Uterus (tissue), 4 donors: ENCODE results near the gene FETUB. TPM values are rescaled to one million over a fixed set of nuclear protein-coding genes. Genes with fewer than 3 reads are reported as not detected.

Source experiments
- DNase-seq, 2 donors: peaks; one replicate each; pipeline ENCODE4 v3.0.0-alpha.2; 2019 to 2020
- H3K27ac ChIP-seq, 2 donors: fragments of 200-600 bp; sonication (generic); 1 replicate in 1 of 2; 2 replicates in 1 of 2; pipeline ENCODE4 v1.5.1; 2016 to 2018
- H3K27me3 ChIP-seq, 2 donors: fragments of 200-600 bp; sonication (generic); one replicate each; pipeline ENCODE4 v1.5.1; 2018 to 2019; ENCODE audit warnings: control low read depth in 1 of 2
- H3K36me3 ChIP-seq, 2 donors: fragments of 200-600 bp; sonication (generic); one replicate each; pipeline ENCODE4 v1.5.1; 2019; ENCODE audit warnings: control low read depth in 1 of 2
- H3K4me1 ChIP-seq, 2 donors: fragments of 200-600 bp; sonication (generic); one replicate each; pipeline ENCODE4 v1.5.1; 2018 to 2019; ENCODE audit warnings: control low read depth in 1 of 2
- H3K4me3 ChIP-seq, 2 donors: fragments of 200-600 bp; sonication (generic); 1 replicate in 1 of 2; 2 replicates in 1 of 2; pipeline ENCODE4 v1.5.1; 2018 to 2019; ENCODE audit warnings: mild to moderate bottlenecking in 1 of 2
- H3K9me3 ChIP-seq, 2 donors: fragments of 200-600 bp; sonication (generic); one replicate each; pipeline ENCODE4 v1.5.1; 2019; ENCODE audit warnings: control low read depth in 1 of 2
- POLR2A ChIP-seq, 2 donors: fragments of 450-650 bp; IDR thresholded peaks; one replicate each; pipeline ENCODE4 v1.6.1; 2016; ENCODE audit warnings: antibody characterized with exemption in 2 of 2, mild to moderate bottlenecking in 1 of 2, moderate library complexity in 1 of 2
- intact Hi-C: fragments of 100-400 bp; cut with DNase I; formaldehyde crosslinking; loops from one replicate; pipeline ENCODE4 v1.15.1; 2023; ENCODE audit warnings: low total_unique reads
- total RNA-seq, 4 donors: library from RNA; depleted of rRNA in 3 of 4; stranded (reverse); fragments of >200 nt in 3 of 4; gene quantifications; one replicate each; pipeline versions ENCODE4 v1.1.0 to v1.2.4, GENCODE V29; 2014 to 2023
- TF ChIP-seq, protein P1 (sequence below), 4 experiments: fragments of 200-600 bp in 2 of 4; fragments of 450-650 bp in 2 of 4; sonication (generic) in 2 of 4; IDR thresholded peaks; one replicate each; pipeline ENCODE4 v1.5.1; 2016 to 2019; ENCODE audit warnings: antibody characterized with exemption in 4 of 4, mild to moderate bottlenecking in 2 of 4, moderate library complexity in 1 of 4
- donor health status: DM: yes; HTN: yes; CAD: no.

Gene FETUB
- total RNA-seq, 4 donors from 2014 or later = not detected

- Histone ChIP-seq H3K36me3 (no peaks in the 10 kb centered on the region), H3K27me3 (no peaks in the 10 kb centered on the region), H3K4me3 (no peak overlapping the region), H3K9me3 (no peaks in the 10 kb centered on the region), H3K27ac (no peak overlapping the region), H3K4me1 (no peaks in the 10 kb centered on the region)
- TF ChIP-seq, protein P1, sequence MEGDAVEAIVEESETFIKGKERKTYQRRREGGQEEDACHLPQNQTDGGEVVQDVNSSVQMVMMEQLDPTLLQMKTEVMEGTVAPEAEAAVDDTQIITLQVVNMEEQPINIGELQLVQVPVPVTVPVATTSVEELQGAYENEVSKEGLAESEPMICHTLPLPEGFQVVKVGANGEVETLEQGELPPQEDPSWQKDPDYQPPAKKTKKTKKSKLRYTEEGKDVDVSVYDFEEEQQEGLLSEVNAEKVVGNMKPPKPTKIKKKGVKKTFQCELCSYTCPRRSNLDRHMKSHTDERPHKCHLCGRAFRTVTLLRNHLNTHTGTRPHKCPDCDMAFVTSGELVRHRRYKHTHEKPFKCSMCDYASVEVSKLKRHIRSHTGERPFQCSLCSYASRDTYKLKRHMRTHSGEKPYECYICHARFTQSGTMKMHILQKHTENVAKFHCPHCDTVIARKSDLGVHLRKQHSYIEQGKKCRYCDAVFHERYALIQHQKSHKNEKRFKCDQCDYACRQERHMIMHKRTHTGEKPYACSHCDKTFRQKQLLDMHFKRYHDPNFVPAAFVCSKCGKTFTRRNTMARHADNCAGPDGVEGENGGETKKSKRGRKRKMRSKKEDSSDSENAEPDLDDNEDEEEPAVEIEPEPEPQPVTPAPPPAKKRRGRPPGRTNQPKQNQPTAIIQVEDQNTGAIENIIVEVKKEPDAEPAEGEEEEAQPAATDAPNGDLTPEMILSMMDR (IDR thresholded peaks at IDR 0.05) = no peak
- no peak for TF ChIP-seq POLR2A (IDR thresholded peaks at IDR 0.05)
- intact Hi-C loops = no loop called here
- DNase-seq = no peak
These were observed 2.5 kb upstream of the FETUB start for GRCh38 chr3:186637686-186638085.

DNA sequence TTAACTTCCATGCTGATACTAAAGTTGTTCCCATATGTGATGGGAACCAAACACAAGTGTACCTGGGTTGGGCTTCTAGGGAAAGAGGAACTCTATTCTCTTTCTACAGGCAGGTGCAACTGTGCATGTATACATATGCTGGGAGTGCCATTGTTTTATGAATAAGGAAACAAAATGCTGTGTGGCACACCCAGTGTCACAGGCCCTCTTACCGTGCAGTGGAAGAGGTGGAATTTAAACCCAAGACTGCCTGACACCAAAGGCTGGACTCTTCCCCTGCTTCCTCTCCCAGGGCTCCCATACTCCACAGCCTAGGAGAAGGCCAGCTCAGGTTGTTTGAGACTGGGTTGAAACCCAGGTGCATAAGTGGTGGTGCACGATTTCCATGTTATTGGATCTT, 1.9 kb upstream of the FETUB start:
- no peak for DNase-seq
- TF ChIP-seq, protein P1 (IDR thresholded peaks at IDR 0.05) = no peak
- no peak for TF ChIP-seq POLR2A (IDR thresholded peaks at IDR 0.05)
- Histone ChIP-seq H3K27ac (no peak overlapping the region), H3K4me1 (no peaks in the 10 kb centered on the region), H3K27me3 (no peaks in the 10 kb centered on the region), H3K36me3 (no peaks in the 10 kb centered on the region), H3K4me3 (no peak overlapping the region), H3K9me3 (no peaks in the 10 kb centered on the region)
- intact Hi-C loops = no loop called here

DNA sequence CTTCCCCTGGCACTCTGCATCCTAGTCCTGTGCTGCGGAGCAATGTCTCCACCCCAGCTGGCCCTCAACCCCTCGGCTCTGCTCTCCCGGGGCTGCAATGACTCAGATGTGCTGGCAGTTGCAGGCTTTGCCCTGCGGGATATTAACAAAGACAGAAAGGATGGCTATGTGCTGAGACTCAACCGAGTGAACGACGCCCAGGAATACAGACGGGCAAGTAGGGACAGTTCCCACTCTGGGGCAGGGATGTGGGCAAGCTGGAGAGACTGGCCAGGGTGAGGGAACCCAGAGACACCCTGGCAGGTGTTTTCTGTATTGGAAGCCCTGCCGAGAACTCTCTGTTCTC, 247 bp downstream of the FETUB start:
- no peak for TF ChIP-seq POLR2A (IDR thresholded peaks at IDR 0.05)
- TF ChIP-seq, protein P1 (IDR thresholded peaks at IDR 0.05) = no peak
- intact Hi-C loops = no loop called here
- H3K9me3 ChIP-seq = no peaks in the 10 kb centered on the region
- H3K27me3 ChIP-seq = no peaks in the 10 kb centered on the region
- no peak overlapping the region for H3K27ac ChIP-seq
- H3K4me1 ChIP-seq = no peaks in the 10 kb centered on the region
- DNase-seq = no peak
- H3K4me3 ChIP-seq = no peak overlapping the region
- no peaks in the 10 kb centered on the region for H3K36me3 ChIP-seq

GRCh38 chr3:186640929-186641328, 730 bp downstream of the FETUB start:
- no peak for DNase-seq
- H3K4me1 ChIP-seq = no peaks in the 10 kb centered on the region
- no peaks in the 10 kb centered on the region for H3K27me3 ChIP-seq
- intact Hi-C loops = no loop called here
- H3K36me3 ChIP-seq = no peaks in the 10 kb centered on the region
- H3K27ac ChIP-seq = no peak overlapping the region
- H3K9me3 ChIP-seq = no peaks in the 10 kb centered on the region
- no peak overlapping the region for H3K4me3 ChIP-seq
- TF ChIP-seq, protein P1 (IDR thresholded peaks at IDR 0.05) = no peak
- TF ChIP-seq POLR2A (IDR thresholded peaks at IDR 0.05) = no peak

DNA sequence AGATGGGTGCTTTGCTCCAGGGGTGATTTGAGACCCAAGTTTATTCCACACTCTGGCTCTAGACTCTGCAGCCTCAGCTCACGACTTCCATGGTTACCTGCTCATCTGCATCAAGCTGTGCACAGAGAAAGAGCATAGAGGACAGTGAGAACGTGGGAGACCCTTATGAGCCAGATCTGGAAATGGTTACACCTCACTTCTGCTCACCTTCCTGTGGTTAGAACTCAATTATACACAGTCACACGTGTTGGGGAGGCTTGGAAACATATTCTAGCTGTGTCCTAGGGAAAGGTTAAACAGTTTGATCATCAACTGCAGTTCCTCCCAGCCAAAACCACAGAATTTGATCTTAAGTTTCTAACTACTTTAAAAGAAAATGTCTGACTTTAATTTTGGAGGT, 1.8 kb downstream of the FETUB start:
- intact Hi-C loops = no loop called here
- no peak for DNase-seq
- Histone ChIP-seq H3K9me3 (no peaks in the 10 kb centered on the region), H3K4me3 (no peak overlapping the region), H3K27ac (no peak overlapping the region), H3K27me3 (no peaks in the 10 kb centered on the region), H3K36me3 (no peaks in the 10 kb centered on the region), H3K4me1 (no peaks in the 10 kb centered on the region)
- TF ChIP-seq POLR2A (IDR thresholded peaks at IDR 0.05) = no peak
- TF ChIP-seq, protein P1 (IDR thresholded peaks at IDR 0.05) = no peak
